Motor neuron (in vitro differentiated cells): ENCODE measurements around the gene BBIP1. TPM values are rescaled to one million over a fixed set of nuclear protein-coding genes. Genes with fewer than 3 reads are reported as not detected.
"Not testable (repeated sequence)": the region's sequence is repeated elsewhere in the genome, so short reads cannot be mapped to it uniquely, and the experiment has no call there.

ENCODE experiments used
- ATAC-seq, 8 experiments: fragments of 200-7000 bp; cut with Tn5 transposase; replicated peaks in 6 of 8; 2 replicates each; pipeline ENCODE4 v1.8.0; 2021; ENCODE audit warnings: mild to moderate bottlenecking in 8 of 8, moderate library complexity in 8 of 8
- H3K27ac ChIP-seq, 2 donors: fragments of 250-450 bp; sonication (Bioruptor Pico); 2 replicates each; pipeline ENCODE4 v1.9.0; 2021; ENCODE audit warnings: antibody characterized with exemption in 2 of 2, mild to moderate bottlenecking in 2 of 2, moderate library complexity in 1 of 2
- H3K4me1 ChIP-seq, 2 donors: fragments of 250-450 bp; sonication (Bioruptor Pico); replicated peaks in 1 of 2; 2 replicates each; pipeline ENCODE4 v1.6.1; 2021; ENCODE audit warnings: antibody characterized with exemption in 2 of 2, mild to moderate bottlenecking in 2 of 2, moderate library complexity in 1 of 2
- H3K4me3 ChIP-seq, 5 donors: fragments of 250-450 bp; sonication (Bioruptor Pico); 2 replicates each; pipeline ENCODE4 v1.9.0; 2021; ENCODE audit warnings: antibody characterized with exemption in 5 of 5, mild to moderate bottlenecking in 5 of 5, moderate library complexity in 4 of 5
- WGBS, 10 experiments: fragments of 450-650 bp; shearing (Covaris generic); methylation state at CpG; one replicate each; pipeline ENCODE4 v1.0.0; 2022; 5-methylcytosine and 5-hydroxymethylcytosine counted together
- in situ Hi-C, 9 experiments: fragments of 400-800 bp; cut with MboI; loops; one replicate each; pipeline ENCODE4 v1.15.0; 2021; ENCODE audit warnings: low sequenced_read_pairs in 9 of 9, low pct_unique_long_range_greater_than_20kb in 2 of 9; ENCODE audit not compliant: unreplicated experiment in 9 of 9
- total RNA-seq, 8 experiments: library from RNA; unstranded; fragments of 300-600 nt; gene quantifications; 2 replicates each; pipeline versions ENCODE4 v1.2.3 to v1.2.4, GENCODE V29; 2022

The BBIP1 gene
- total RNA-seq, 8 experiments from 2014 or later, result 29.8 to 51.9 (median 41.0) TPM

- in situ Hi-C loops, result no loop called here
- 0 to 8% (median 3%) methylated on average over 2 to 16 of the region's 16 CpGs for WGBS, 10 experiments
Measured at GRCh38 chr10:110872984-110873923, 45.7 kb downstream of the BBIP1 start.

DNA sequence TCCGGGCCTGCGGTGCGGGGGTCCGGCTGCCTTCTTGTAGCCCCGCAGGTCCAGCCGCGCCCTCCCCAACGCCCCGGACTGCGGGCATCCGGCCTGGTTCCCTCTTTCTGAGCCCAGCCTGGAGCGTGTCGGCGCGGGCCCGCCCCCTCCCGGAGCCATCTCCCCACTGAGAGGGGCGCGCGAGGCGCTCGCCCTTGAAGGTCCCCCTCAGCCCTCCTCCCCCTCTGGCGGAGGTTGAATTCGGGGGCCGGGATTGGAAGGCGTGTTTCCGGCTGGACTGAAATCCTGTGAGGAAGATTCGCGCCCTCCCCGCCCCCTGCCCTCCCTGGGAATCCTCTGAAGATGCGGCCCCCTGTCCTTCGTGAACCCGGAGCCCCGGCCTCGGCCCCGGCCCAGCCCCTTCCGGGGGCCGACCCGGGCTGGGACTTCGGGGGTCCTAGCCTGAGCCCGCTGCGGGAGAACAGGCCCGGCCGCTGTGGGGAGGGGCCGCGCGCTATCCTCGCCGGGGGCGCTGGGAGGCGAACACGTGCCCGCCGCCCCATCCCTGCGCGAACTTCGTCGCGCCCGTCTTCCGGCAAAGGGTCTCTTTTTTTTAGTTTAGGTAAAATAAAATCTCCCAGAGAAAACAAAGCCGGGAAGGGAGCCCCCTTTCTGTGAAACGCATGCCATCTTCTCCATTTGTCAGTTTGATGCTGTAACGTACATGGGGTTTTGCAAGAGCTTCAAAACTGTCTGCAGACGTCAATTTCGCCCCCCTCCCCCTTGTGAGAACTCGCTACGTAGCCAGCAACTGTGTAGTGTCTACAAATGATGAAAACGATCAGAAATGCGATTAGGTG, 46.6 kb downstream of the BBIP1 start:
- 0 to 3% (median 0%) methylated on average over 2 to 8 of the region's 70 CpGs; no CpG with 5 or more reads in 2 of the 10 experiments for WGBS, 10 experiments
- Histone ChIP-seq H3K4me3 (peak overlapping the region; percentile 57 to 88 (median 84)), H3K4me1 (peaks cover 7 to 8% of the 10 kb centered on the region in 2 donors), H3K27ac (peak overlapping the region; percentile 86 to 88)
- peak; percentile 60 to 77 (median 74) for ATAC-seq
- in situ Hi-C loops, result no loop called here

More at GRCh38 chr10:110872984-110873923, 45.7 kb downstream of the BBIP1 start:
- H3K4me1 ChIP-seq, result peaks cover 7 to 8% of the 10 kb centered on the region in 2 donors
- peak overlapping the region; percentile 86 to 88 for H3K27ac ChIP-seq
- peak overlapping the region; percentile 57 to 88 (median 84) for H3K4me3 ChIP-seq
- no peak for ATAC-seq

GRCh38 chr10:110871298-110872084, 47.5 kb downstream of the BBIP1 start, which contains the start of gene PDCD4:
PDCD4 (plus strand) TSS chr10:110871928; CDS start chr10:110876028, 4,100 bp downstream.
- 0 to 40% (median 11%) methylated on average over 1 to 14 of the region's 47 CpGs; no CpG with 5 or more reads in 1 of the 10 experiments for WGBS, 10 experiments
- in situ Hi-C loops, result no loop called here
- Histone ChIP-seq H3K27ac (peak within 1 kb of the TSS; percentile 86 to 88), H3K4me1 (peaks cover 7 to 8% of the 10 kb centered on the region in 2 donors), H3K4me3 (peak within 1 kb of the TSS; percentile 57 to 88 (median 84))
- peak; percentile 88 to 92 (median 89) for ATAC-seq

- peak in 1 of 8 experiments; percentile 3 for ATAC-seq
- in situ Hi-C loops, result no loop called here
- peak overlapping the region in 3 of 5 donors; percentile 80 to 88 (median 87) for H3K4me3 ChIP-seq
- peaks cover 7 to 8% of the 10 kb centered on the region in 2 donors for H3K4me1 ChIP-seq
- peak overlapping the region; percentile 75 to 79 for H3K27ac ChIP-seq
- 20 to 98% (median 63%) methylated on average over 2 to 13 of the region's 13 CpGs for WGBS, 10 experiments
Measured at GRCh38 chr10:110870823-110871297, 48.1 kb downstream of the BBIP1 start.

GRCh38 chr10:110868981-110869380, 50.0 kb downstream of the BBIP1 start:
- H3K4me1 ChIP-seq, result peaks cover 7 to 17% of the 10 kb centered on the region in 2 donors
- ATAC-seq, result no peak
- no peak overlapping the region for H3K4me3 ChIP-seq
- 80 to 100% (median 89%) methylated on average over 1 to 6 of the region's 6 CpGs; no CpG with 5 or more reads in 1 of the 10 experiments for WGBS, 10 experiments
- H3K27ac ChIP-seq, result no peak overlapping the region
- in situ Hi-C loops, result no loop called here

DNA sequence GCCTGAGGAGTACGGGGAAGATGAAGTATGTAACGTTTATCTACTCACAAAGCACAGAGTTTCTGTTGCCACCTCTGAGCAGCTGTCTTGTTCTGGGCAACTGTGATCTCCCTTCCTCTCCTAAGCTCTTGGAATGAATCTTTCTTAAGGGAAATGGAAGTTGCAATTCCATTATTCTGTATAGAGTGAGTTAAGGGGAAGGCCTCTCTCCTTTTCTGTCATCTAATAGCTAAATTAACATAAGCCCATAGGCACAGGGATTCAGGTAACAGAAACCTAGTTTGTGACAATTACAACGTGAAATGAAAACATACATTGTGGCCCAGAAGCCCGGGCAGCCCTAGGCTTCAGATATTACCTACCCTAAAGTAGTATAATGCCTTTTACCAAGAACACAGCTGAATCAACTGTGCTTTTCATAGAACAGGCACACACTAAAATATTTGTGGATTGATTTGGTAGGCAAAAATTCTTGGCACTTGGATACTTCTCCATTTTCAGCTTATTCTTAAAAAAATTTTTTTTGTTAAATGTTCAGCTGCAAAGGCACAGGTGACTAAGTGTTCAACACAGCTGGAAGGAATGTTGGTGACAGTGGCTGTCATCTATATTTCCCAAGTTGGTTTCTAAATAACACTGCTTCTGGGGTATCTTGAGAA, 51.0 kb downstream of the BBIP1 start:
- H3K4me1 ChIP-seq, result peaks cover 7 to 17% of the 10 kb centered on the region in 2 donors
- H3K4me3 ChIP-seq, result no peak overlapping the region
- no peak overlapping the region for H3K27ac ChIP-seq
- in situ Hi-C loops, result no loop called here
- no peak for ATAC-seq
- WGBS, 10 experiments, result 50 to 86% (median 74%) methylated on average over 1 to 4 of the region's 4 CpGs; no CpG with 5 or more reads in 2 of the 10 experiments

DNA sequence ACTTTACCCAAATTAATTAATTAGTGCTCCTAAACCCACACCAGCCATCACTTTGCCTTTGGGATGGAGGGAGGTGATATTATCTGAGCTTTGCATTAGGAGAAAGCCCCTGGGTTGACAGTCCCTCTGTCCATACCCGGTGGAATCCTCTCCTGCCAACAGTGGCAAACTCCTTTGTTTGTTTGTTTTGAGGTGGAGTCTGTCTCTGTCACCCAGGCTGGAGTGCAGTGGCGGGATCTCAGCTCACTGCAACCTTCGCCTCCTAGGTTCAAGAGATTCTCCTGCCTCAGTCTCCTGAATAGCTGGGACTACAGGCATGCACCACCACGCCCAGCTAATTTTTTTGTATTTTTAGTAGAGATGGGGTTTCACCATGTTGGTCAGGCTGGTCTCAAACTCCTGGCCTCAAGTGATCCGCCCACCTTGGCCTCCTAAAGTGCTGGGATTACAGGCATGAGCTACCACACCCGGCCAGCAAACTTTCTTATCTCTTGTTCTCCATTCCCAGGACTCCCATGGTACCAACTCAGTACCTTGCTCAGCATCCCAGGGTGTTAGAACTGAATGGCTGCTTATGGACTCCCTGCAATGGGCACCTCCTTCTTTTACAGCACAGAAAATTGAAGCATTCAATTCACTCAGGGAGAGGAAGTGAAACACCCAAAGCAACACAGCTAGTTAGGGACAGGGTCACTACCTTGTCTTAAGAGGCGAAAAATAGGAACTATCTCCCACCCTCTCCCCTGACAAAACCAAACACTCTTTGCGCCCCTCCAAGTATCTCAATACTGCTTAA, 51.8 kb downstream of the BBIP1 start:
- WGBS, 10 experiments, result 58 to 94% (median 88%) methylated on average over 2 to 7 of the region's 8 CpGs; no CpG with 5 or more reads in 2 of the 10 experiments
- not testable (repeated sequence) for ATAC-seq, H3K27ac ChIP-seq

DNA sequence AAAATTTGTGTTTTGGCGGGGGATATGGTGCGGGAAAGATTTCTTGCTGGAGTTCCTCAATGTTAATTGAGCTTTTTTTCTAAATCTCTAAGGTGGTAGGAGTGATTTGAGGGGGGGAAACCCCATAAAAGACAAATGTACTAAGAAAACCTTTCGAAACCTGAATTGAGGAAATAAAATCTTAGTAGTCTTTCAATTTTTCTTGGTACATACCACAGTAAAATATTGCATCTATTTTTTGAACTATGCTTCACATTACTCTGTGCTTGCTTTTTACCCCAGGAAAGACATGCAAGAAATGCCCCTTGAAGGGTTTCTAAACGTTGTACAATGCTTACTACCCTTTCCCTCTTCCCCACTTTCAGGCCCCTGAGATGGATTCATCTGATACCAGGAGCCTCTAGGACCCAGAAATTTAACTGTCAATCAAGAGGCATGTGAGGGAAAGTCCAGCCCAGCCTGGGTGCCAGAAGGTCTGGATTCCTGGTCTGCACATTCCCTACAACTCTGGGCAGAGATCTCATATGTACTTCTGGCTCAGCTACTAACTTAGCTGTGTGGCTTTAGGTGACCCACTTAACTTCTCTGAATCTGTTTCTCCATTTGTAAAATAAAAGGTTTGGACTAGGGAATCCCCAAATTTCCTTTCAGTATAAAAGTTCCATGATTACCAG, 53.0 kb downstream of the BBIP1 start:
- H3K27ac ChIP-seq, result no peak overlapping the region
- 29 to 100% (median 58%) methylated on average over 1 to 4 of the region's 4 CpGs; no CpG with 5 or more reads in 1 of the 10 experiments for WGBS, 10 experiments
- H3K4me3 ChIP-seq, result no peak overlapping the region
- ATAC-seq, result peak in 3 of 8 experiments; percentile 3 to 23 (median 22)
- H3K4me1 ChIP-seq, result peaks cover 4 to 13% of the 10 kb centered on the region in 2 donors
- in situ Hi-C loops, result no loop called here

More for the DNA sequence above, 51.8 kb downstream of the BBIP1 start:
- in situ Hi-C loops, H3K4me3 ChIP-seq: not testable (repeated sequence)
- peaks cover 7 to 17% of the 10 kb centered on the region in 2 donors for H3K4me1 ChIP-seq

DNA sequence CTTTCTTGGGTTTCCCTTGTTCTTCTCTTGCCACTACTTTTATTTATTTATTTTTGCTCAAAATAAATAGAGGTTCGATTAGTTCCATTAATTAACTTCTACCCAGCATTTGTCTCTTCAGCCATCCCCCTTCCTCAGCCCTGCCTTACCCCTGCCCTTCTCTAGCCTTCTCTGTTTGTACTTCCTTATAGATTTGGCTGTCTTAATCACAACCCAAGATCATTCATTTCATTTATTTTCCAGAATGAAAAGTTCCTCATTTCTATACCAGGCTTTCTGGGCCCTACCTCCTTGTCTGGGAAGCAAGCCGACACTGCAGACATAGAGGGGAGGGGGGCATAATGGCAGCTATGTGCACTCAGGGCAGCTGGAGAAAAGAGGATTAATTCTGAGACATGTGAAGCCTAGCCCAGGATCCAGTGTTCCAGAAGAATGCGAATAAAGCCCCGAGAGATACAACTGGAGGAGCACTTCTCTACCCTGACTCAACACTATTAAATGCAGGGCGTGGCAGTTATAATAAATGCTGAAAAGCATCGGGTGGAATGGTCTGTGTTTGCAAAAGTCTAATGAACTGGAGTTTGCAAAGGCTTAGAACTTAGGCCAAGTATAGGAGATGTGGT, 53.7 kb downstream of the BBIP1 start:
- no peak overlapping the region for H3K4me3 ChIP-seq
- peak in 5 of 8 experiments; percentile 9 to 99 (median 94) for ATAC-seq
- no peak overlapping the region for H3K27ac ChIP-seq
- WGBS, 10 experiments, result 0 to 100% (median 61%) methylated on average over 1 to 6 of the region's 6 CpGs
- in situ Hi-C loops, result no loop called here
- peaks cover 0 to 9% of the 10 kb centered on the region in 2 donors for H3K4me1 ChIP-seq

GRCh38 chr10:110864662-110865140, 54.3 kb downstream of the BBIP1 start:
- Histone ChIP-seq H3K4me1 (peaks cover 0 to 9% of the 10 kb centered on the region in 2 donors), H3K4me3 (no peak overlapping the region), H3K27ac (no peak overlapping the region)
- whole genome bisulfite sequencing, 10 experiments, result 0 to 80% (median 67%) methylated on average over 2 to 6 of the region's 6 CpGs
- in situ Hi-C loops, result no loop called here
- ATAC-seq, result no peak
